ENCODE results near the gene ZBTB7A.

DNA sequence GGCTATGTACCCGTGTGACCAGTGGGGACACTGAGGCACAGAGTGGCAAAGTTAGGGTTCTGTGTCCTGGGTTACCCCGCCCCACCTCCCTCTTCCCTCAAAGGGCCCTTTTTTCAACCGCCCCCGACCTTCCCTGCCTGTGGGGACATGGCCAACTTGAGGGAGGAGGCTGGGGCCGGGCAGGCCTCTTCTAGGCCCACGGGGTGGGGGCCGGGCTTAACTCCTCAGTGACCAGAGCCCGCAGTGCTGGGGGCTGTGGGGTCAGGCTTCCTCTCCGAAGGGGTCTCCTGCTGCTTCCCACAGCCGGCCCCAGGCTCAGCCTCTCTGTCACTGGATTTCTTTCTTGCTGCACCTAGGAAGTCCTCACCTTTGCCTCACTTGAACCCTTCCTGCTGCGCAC, 35.3 kb downstream of the ZBTB7A start:
- TF ChIP-seq, protein P1, sequence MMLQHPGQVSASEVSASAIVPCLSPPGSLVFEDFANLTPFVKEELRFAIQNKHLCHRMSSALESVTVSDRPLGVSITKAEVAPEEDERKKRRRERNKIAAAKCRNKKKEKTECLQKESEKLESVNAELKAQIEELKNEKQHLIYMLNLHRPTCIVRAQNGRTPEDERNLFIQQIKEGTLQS (CRISPR knock-in tag; conservative IDR thresholded peaks at IDR 0.05): no peak
- TF ChIP-seq, protein P2, sequence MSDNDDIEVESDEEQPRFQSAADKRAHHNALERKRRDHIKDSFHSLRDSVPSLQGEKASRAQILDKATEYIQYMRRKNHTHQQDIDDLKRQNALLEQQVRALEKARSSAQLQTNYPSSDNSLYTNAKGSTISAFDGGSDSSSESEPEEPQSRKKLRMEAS (CRISPR knock-in tag; IDR thresholded peaks at IDR 0.05): no peak
- TF ChIP-seq, protein P3, sequence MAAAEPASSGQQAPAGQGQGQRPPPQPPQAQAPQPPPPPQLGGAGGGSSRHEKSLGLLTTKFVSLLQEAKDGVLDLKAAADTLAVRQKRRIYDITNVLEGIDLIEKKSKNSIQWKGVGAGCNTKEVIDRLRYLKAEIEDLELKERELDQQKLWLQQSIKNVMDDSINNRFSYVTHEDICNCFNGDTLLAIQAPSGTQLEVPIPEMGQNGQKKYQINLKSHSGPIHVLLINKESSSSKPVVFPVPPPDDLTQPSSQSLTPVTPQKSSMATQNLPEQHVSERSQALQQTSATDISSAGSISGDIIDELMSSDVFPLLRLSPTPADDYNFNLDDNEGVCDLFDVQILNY (CRISPR knock-in tag; IDR thresholded peaks at IDR 0.05): no peak
- TF ChIP-seq, protein P4, sequence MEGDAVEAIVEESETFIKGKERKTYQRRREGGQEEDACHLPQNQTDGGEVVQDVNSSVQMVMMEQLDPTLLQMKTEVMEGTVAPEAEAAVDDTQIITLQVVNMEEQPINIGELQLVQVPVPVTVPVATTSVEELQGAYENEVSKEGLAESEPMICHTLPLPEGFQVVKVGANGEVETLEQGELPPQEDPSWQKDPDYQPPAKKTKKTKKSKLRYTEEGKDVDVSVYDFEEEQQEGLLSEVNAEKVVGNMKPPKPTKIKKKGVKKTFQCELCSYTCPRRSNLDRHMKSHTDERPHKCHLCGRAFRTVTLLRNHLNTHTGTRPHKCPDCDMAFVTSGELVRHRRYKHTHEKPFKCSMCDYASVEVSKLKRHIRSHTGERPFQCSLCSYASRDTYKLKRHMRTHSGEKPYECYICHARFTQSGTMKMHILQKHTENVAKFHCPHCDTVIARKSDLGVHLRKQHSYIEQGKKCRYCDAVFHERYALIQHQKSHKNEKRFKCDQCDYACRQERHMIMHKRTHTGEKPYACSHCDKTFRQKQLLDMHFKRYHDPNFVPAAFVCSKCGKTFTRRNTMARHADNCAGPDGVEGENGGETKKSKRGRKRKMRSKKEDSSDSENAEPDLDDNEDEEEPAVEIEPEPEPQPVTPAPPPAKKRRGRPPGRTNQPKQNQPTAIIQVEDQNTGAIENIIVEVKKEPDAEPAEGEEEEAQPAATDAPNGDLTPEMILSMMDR (IDR thresholded peaks at IDR 0.05): no peak
- TF ChIP-seq ELF4 (CRISPR knock-in tag; IDR thresholded peaks at IDR 0.05; ENCODE audit: low read depth): no peak
- TF ChIP-seq, protein P5, sequence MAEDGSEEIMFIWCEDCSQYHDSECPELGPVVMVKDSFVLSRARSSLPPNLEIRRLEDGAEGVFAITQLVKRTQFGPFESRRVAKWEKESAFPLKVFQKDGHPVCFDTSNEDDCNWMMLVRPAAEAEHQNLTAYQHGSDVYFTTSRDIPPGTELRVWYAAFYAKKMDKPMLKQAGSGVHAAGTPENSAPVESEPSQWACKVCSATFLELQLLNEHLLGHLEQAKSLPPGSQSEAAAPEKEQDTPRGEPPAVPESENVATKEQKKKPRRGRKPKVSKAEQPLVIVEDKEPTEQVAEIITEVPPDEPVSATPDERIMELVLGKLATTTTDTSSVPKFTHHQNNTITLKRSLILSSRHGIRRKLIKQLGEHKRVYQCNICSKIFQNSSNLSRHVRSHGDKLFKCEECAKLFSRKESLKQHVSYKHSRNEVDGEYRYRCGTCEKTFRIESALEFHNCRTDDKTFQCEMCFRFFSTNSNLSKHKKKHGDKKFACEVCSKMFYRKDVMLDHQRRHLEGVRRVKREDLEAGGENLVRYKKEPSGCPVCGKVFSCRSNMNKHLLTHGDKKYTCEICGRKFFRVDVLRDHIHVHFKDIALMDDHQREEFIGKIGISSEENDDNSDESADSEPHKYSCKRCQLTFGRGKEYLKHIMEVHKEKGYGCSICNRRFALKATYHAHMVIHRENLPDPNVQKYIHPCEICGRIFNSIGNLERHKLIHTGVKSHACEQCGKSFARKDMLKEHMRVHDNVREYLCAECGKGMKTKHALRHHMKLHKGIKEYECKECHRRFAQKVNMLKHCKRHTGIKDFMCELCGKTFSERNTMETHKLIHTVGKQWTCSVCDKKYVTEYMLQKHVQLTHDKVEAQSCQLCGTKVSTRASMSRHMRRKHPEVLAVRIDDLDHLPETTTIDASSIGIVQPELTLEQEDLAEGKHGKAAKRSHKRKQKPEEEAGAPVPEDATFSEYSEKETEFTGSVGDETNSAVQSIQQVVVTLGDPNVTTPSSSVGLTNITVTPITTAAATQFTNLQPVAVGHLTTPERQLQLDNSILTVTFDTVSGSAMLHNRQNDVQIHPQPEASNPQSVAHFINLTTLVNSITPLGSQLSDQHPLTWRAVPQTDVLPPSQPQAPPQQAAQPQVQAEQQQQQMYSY (CRISPR knock-in tag; IDR thresholded peaks at IDR 0.05): no peak
- TF ChIP-seq, protein P6, sequence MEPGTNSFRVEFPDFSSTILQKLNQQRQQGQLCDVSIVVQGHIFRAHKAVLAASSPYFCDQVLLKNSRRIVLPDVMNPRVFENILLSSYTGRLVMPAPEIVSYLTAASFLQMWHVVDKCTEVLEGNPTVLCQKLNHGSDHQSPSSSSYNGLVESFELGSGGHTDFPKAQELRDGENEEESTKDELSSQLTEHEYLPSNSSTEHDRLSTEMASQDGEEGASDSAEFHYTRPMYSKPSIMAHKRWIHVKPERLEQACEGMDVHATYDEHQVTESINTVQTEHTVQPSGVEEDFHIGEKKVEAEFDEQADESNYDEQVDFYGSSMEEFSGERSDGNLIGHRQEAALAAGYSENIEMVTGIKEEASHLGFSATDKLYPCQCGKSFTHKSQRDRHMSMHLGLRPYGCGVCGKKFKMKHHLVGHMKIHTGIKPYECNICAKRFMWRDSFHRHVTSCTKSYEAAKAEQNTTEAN (CRISPR knock-in tag; IDR thresholded peaks at IDR 0.05): no peak
- no peak for TF ChIP-seq IRF2 (CRISPR knock-in tag; IDR thresholded peaks at IDR 0.05; ENCODE audit: borderline replicate concordance, low read depth)
- TF ChIP-seq TEAD4 (CRISPR knock-in tag; IDR thresholded peaks at IDR 0.05): no peak
- TF ChIP-seq, protein P7, sequence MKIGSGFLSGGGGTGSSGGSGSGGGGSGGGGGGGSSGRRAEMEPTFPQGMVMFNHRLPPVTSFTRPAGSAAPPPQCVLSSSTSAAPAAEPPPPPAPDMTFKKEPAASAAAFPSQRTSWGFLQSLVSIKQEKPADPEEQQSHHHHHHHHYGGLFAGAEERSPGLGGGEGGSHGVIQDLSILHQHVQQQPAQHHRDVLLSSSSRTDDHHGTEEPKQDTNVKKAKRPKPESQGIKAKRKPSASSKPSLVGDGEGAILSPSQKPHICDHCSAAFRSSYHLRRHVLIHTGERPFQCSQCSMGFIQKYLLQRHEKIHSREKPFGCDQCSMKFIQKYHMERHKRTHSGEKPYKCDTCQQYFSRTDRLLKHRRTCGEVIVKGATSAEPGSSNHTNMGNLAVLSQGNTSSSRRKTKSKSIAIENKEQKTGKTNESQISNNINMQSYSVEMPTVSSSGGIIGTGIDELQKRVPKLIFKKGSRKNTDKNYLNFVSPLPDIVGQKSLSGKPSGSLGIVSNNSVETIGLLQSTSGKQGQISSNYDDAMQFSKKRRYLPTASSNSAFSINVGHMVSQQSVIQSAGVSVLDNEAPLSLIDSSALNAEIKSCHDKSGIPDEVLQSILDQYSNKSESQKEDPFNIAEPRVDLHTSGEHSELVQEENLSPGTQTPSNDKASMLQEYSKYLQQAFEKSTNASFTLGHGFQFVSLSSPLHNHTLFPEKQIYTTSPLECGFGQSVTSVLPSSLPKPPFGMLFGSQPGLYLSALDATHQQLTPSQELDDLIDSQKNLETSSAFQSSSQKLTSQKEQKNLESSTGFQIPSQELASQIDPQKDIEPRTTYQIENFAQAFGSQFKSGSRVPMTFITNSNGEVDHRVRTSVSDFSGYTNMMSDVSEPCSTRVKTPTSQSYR (CRISPR knock-in tag; IDR thresholded peaks at IDR 0.05): no peak
